GM12875 (cell line): ENCODE results near the gene SHC4.

Experiments used
- H3K4me3 ChIP-seq: one replicate; pipeline ENCODE4 v1.5.1; 2011; ENCODE audit warnings: low read depth, low read length, control low read depth
- CTCF ChIP-seq: IDR thresholded peaks from 2 replicates; pipeline ENCODE4 v1.5.1; 2011; ENCODE audit warnings: low read depth, mild to moderate bottlenecking, control low read depth, inconsistent platforms, low read length, moderate library complexity, borderline replicate concordance; ENCODE audit not compliant: insufficient read depth

The SHC4 gene

GRCh38 chr15:48810414-48811324, 153.1 kb downstream of the SHC4 start, which contains the start of gene CEP152:
Gene CEP152, minus strand, starts transcription at chr15:48811069. Its CDS starts 5,420 bp downstream, at chr15:48805649.
- peak within 1 kb of the TSS; percentile 71 for H3K4me3 ChIP-seq
- TF ChIP-seq CTCF: no peak

GRCh38 chr15:48806151-48806550, 157.6 kb downstream of the SHC4 start:
- no peak for TF ChIP-seq CTCF
- no peak overlapping the region for H3K4me3 ChIP-seq

GRCh38 chr15:48805591-48805990, 158.1 kb downstream of the SHC4 start:
- no peak for TF ChIP-seq CTCF
- H3K4me3 ChIP-seq: no peak overlapping the region

GRCh38 chr15:48803877-48804276, 159.8 kb downstream of the SHC4 start:
- no peak for TF ChIP-seq CTCF
- no peak overlapping the region for H3K4me3 ChIP-seq

- H3K4me3 ChIP-seq: no peak overlapping the region
- no peak for TF ChIP-seq CTCF
These were observed 160.9 kb downstream of the SHC4 start for GRCh38 chr15:48802867-48803266.

GRCh38 chr15:48802257-48802656, 161.5 kb downstream of the SHC4 start:
- H3K4me3 ChIP-seq: no peak overlapping the region
- no peak for TF ChIP-seq CTCF
